ENCODE data around the gene SPATA9.
A peak's percentile ranks its signal among the peaks of the same experiment; 100 is the strongest.

Gene SPATA9

DNA sequence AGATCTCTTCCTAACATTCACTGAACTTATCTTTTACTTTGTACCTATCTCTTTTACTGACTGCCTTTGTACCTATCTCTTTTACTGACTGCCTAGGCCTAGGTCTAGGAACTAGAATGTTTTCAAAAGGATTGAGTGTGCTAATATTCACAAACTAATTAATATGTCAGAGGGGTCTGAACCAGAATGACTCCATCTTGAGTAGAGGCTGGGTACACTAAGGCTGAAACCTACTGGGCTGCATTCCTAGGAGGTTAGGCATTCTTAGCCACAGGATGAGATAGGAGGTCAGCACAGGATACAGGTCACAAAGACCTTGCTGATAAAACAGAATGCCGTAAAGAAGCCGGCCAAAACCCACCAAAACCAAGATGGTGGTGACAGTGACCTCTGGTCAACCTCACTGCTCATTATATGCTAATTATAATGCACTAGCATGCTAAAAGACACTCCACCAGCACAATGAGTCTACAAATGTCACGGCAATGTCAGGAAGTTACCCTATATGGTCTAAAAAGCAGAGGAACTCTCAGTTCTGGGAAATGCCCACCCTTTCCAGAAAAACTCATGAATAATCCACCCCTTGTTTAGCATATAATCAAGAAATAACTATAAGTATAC, 45.8 kb upstream of the SPATA9 start:
- DNase-seq (ENCODE audit: low spot score), result no peak
- TF ChIP-seq, protein P1, sequence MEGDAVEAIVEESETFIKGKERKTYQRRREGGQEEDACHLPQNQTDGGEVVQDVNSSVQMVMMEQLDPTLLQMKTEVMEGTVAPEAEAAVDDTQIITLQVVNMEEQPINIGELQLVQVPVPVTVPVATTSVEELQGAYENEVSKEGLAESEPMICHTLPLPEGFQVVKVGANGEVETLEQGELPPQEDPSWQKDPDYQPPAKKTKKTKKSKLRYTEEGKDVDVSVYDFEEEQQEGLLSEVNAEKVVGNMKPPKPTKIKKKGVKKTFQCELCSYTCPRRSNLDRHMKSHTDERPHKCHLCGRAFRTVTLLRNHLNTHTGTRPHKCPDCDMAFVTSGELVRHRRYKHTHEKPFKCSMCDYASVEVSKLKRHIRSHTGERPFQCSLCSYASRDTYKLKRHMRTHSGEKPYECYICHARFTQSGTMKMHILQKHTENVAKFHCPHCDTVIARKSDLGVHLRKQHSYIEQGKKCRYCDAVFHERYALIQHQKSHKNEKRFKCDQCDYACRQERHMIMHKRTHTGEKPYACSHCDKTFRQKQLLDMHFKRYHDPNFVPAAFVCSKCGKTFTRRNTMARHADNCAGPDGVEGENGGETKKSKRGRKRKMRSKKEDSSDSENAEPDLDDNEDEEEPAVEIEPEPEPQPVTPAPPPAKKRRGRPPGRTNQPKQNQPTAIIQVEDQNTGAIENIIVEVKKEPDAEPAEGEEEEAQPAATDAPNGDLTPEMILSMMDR (IDR thresholded peaks at IDR 0.05; ENCODE audit: extremely low read depth, insufficient read depth, missing control alignments), result no peak
- in situ Hi-C loops (cut with MboI; ENCODE audit: low pct_unique_long_range_greater_than_20kb, low sequenced_read_pairs, unreplicated experiment), result no loop called here

DNA sequence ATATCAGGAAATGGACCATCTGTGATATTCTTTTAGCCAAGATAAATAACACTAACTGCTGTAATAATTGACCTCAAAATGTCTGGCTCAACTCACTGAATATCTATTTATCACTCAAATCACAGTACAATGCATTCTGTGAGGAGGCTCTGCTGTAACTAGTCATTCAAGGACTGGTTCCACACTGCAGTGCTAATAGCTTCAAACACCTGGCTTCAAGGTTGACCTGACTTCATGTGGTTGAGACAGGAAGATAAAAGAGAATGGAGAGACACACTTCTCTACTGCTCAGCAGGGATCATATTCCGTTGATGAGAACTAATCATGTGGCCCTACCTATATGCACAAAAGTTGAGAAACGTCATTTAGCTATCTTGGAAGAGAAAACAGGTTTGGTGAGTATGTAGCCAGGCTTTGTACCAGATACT, 45.0 kb upstream of the SPATA9 start:
- in situ Hi-C loops (cut with MboI; ENCODE audit: low pct_unique_long_range_greater_than_20kb, low sequenced_read_pairs, unreplicated experiment), result no loop called here
- DNase-seq (ENCODE audit: low spot score), result no peak
- TF ChIP-seq, protein P1 (IDR thresholded peaks at IDR 0.05; ENCODE audit: extremely low read depth, insufficient read depth, missing control alignments), result no peak

DNA sequence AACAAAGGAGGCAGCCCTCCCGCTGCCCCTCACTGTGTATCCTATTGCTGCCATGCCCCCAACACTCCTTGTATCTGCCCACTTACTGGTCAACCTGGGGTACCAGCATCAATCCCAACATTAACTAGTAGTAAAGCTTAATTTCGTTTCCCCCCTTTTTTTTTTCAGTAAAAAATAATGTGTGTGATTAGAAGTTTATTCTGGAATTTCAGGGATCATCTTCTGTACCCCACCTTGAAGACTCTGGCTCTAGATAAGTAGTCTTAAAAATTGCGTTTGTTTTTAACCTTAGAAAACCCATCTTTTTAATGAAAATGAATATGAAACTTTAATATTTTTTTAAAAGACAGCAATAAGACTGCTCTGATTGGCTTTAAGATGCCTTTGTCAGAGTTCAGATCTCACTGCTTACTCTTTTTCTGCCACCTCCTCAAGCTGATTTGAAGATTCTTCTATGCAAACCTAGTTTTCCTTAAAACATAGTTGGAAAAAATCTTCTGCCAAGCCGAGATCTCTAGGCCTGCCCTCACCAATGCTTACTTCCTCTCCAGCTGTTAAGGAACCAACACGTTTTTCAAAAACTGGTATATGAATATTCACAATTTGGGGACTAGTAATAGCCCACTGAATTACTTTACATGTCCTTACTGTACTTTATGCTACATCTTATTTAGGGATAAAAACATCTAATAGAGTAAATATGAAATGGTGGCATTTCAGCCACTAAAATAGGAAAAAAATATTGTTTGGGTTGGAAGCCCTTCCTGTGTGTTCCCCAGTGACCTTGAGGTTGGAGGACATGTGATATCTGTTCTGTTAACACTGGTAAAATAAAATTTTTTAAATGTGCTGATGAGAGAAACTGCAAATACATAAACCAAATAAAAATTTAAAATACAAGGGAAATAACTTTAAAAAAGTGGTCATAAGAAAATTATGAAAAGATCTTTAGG, 44.3 kb upstream of the SPATA9 start:
- TF ChIP-seq, protein P1 (IDR thresholded peaks at IDR 0.05; ENCODE audit: extremely low read depth, insufficient read depth, missing control alignments), result no peak
- in situ Hi-C loops (cut with MboI; ENCODE audit: low pct_unique_long_range_greater_than_20kb, low sequenced_read_pairs, unreplicated experiment), result no loop called here
- DNase-seq (ENCODE audit: low spot score), result no peak

DNA sequence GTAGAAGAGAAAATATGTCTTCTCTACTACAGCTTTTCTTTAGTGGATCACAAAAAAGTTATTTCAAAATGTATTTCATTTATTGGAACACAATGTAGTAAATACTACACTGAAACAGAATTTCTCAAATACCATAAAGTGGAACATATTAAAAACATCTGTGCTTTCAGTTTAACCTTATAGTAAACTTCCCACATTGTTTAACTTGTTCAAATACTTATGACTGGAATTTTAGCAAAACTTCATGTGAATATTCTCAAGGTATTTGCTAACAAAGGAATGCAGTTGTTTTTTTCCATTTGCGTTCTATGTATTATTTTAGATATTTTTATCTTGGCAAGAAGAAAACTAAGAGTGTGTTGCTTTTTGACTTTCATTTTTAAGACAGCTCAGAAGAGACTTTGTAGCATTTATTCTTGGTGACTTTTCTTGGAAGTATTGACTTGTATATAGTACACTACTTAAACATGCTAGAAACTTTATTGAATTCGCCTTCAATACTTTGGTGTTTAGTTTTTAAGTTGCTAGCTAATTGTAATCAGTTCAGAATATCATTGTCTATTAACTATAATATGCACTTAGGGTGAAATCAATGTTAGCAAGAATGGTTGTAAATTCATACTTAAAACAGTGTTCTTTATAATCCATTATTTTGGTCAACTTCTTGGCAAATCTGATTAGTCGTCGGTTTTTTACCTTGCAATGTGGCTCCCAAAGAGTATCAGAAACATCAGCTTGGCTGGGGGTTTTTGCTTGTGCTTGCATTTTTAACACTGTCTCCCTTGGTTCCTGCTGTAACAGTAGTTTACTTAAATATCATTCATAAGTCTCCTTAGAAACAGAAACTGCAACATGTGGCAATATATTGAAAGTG, 43.4 kb upstream of the SPATA9 start:
- in situ Hi-C loops (cut with MboI; ENCODE audit: low pct_unique_long_range_greater_than_20kb, low sequenced_read_pairs, unreplicated experiment), result no loop called here
- DNase-seq (ENCODE audit: low spot score), result peak; percentile 39
- TF ChIP-seq, protein P1 (IDR thresholded peaks at IDR 0.05; ENCODE audit: extremely low read depth, insufficient read depth, missing control alignments), result no peak

DNA sequence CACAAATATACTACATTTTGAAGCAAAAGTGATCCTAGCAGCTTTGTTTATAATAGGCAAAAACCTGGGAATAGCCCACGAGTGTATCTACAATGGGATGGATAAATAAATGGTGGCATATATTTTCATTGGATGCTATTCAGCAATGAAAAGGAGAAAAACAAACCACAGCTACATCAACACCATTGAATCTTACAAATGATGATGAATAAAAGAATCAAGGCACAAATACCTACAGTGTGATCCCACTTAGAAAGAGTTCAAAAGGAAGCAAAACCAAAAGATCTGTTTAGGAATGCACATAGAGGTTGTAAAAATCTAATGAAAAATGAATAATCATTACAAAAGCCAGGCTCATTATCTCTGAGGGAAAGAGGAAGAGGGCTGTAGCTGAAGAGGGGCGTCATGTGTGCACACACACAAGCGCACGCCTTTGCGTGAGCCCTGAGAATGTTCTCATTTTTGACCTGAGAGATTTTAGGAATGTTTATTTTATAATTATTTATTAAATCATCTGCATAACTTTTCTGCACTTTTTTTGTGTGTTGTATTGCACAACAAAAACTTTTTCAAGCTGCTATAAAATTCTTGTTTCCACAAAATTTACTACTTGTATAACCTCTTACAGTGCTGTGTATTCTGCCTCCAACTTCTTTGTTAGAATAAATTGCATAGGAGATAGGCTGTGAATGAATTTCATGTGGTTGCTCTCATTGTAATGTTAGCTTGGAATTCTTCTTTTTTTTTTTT, 42.5 kb upstream of the SPATA9 start:
- TF ChIP-seq, protein P1 (IDR thresholded peaks at IDR 0.05; ENCODE audit: extremely low read depth, insufficient read depth, missing control alignments), result no peak
- in situ Hi-C loops (cut with MboI; ENCODE audit: low pct_unique_long_range_greater_than_20kb, low sequenced_read_pairs, unreplicated experiment), result no loop called here
- DNase-seq (ENCODE audit: low spot score), result no peak
